H9 (cell line): ENCODE data around the gene PHC3. TPM values are rescaled to one million over a fixed set of nuclear protein-coding genes. Genes with fewer than 3 reads are reported as not detected.

ENCODE experiments used
- DNase-seq: peaks from one replicate; pipeline ENCODE4 v3.0.0-alpha.2; 2017
- H2AFZ ChIP-seq: one replicate; pipeline ENCODE4 v1.6.1; 2013; ENCODE audit warnings: mild to moderate bottlenecking, low read length, control low read depth, moderate library complexity
- H2AK5ac ChIP-seq: 2 replicates; pipeline ENCODE4 v1.6.1; 2013; ENCODE audit warnings: low read length, control low read depth, mixed read lengths; ENCODE audit not compliant: insufficient read length
- H2BK120ac ChIP-seq: one replicate; pipeline ENCODE4 v1.6.1; 2013; ENCODE audit warnings: low read depth, mild to moderate bottlenecking, low read length, control low read depth, inconsistent platforms; ENCODE audit not compliant: poor library complexity, severe bottlenecking
- H2BK12ac ChIP-seq: 2 replicates; pipeline ENCODE4 v1.6.1; 2013; ENCODE audit warnings: low read length, control low read depth, mixed read lengths, low read depth; ENCODE audit not compliant: insufficient read length
- H2BK15ac ChIP-seq: 2 replicates; pipeline ENCODE4 v1.6.1; 2013; ENCODE audit warnings: low read depth, low read length, control low read depth
- H2BK20ac ChIP-seq: one replicate; pipeline ENCODE4 v1.6.1; 2013; ENCODE audit warnings: low read depth, mild to moderate bottlenecking, low read length, control low read depth, inconsistent platforms; ENCODE audit not compliant: poor library complexity, severe bottlenecking
- H2BK5ac ChIP-seq: 2 replicates; pipeline ENCODE4 v1.6.1; 2013; ENCODE audit warnings: low read length, control low read depth, mixed read lengths; ENCODE audit not compliant: insufficient read length
- H3K14ac ChIP-seq: 2 replicates; pipeline ENCODE4 v1.6.1; 2013; ENCODE audit warnings: low read length, control low read depth; ENCODE audit not compliant: insufficient read depth
- H3K18ac ChIP-seq: 2 replicates; pipeline ENCODE4 v1.6.1; 2013; ENCODE audit warnings: low read depth, mild to moderate bottlenecking, mixed read lengths, low read length, control low read depth; ENCODE audit not compliant: insufficient read length
- H3K23ac ChIP-seq: 2 replicates; pipeline ENCODE4 v1.6.1; 2013; ENCODE audit warnings: low read length, control low read depth, mixed read lengths, low read depth; ENCODE audit not compliant: insufficient read length
- H3K23me2 ChIP-seq: 2 replicates; pipeline ENCODE4 v1.6.1; 2013; ENCODE audit warnings: low read depth, mild to moderate bottlenecking, mixed read lengths, low read length, control low read depth; ENCODE audit not compliant: insufficient read length, poor library complexity, severe bottlenecking
- H3K27ac ChIP-seq: 2 replicates; pipeline ENCODE4 v1.5.1; 2013; ENCODE audit warnings: low read length, control low read depth, mixed read lengths, low read depth; ENCODE audit not compliant: insufficient read length
- H3K27me3 ChIP-seq: 2 replicates; pipeline ENCODE4 v1.6.1; 2013; ENCODE audit warnings: low read length, control low read depth, inconsistent platforms; ENCODE audit not compliant: insufficient read depth
- H3K4ac ChIP-seq: 2 replicates; pipeline ENCODE4 v1.6.1; 2013; ENCODE audit warnings: low read depth, mild to moderate bottlenecking, control low read depth, inconsistent platforms, low read length, moderate library complexity
- H3K4me1 ChIP-seq: 2 replicates; pipeline ENCODE4 v1.6.1; 2013; ENCODE audit warnings: low read length, control low read depth, inconsistent platforms; ENCODE audit not compliant: insufficient read depth
- H3K4me2 ChIP-seq: 2 replicates; pipeline ENCODE4 v1.6.1; 2013; ENCODE audit warnings: low read length, control low read depth, mixed read lengths; ENCODE audit not compliant: insufficient read length, insufficient read depth
- H3K56ac ChIP-seq: 2 replicates; pipeline ENCODE4 v1.6.1; 2013; ENCODE audit warnings: low read depth, mild to moderate bottlenecking, mixed read lengths, low read length, control low read depth; ENCODE audit not compliant: insufficient read length
- H3K79me1 ChIP-seq: 2 replicates; pipeline ENCODE4 v1.6.1; 2013; ENCODE audit warnings: low read depth, mild to moderate bottlenecking, moderate library complexity, low read length, control low read depth, inconsistent platforms; ENCODE audit not compliant: insufficient read depth, poor library complexity, severe bottlenecking
- H3K79me2 ChIP-seq: 2 replicates; pipeline ENCODE4 v1.6.1; 2013; ENCODE audit warnings: low read length, control low read depth, inconsistent platforms; ENCODE audit not compliant: insufficient read depth
- H3K9ac ChIP-seq: 2 replicates; pipeline ENCODE4 v1.6.1; 2013; ENCODE audit warnings: low read length, control low read depth, mixed read lengths; ENCODE audit not compliant: insufficient read length; ENCODE audit errors: extremely low read depth
- H3K9me3 ChIP-seq: one replicate; pipeline ENCODE4 v1.6.1; 2013; ENCODE audit warnings: low read depth, low read length, inconsistent platforms; ENCODE audit not compliant: control insufficient read depth
- H3T11ph ChIP-seq: one replicate; pipeline ENCODE4 v1.6.1; 2013; ENCODE audit warnings: mild to moderate bottlenecking, low read length, control low read depth, inconsistent platforms
- H4K20me1 ChIP-seq: one replicate; pipeline ENCODE4 v1.6.1; 2013; ENCODE audit not compliant: control insufficient read depth, insufficient read length, insufficient read depth
- H4K5ac ChIP-seq: 2 replicates; pipeline ENCODE4 v1.6.1; 2013; ENCODE audit warnings: low read depth, mild to moderate bottlenecking, mixed read lengths, low read length, control low read depth; ENCODE audit not compliant: insufficient read length
- H4K8ac ChIP-seq: replicated peaks from 2 replicates; pipeline ENCODE4 v1.6.1; 2013; ENCODE audit warnings: low read length, control low read depth, mixed read lengths, low read depth; ENCODE audit not compliant: insufficient read length
- H4K91ac ChIP-seq: 2 replicates; pipeline ENCODE4 v1.6.1; 2013; ENCODE audit warnings: low read depth, mild to moderate bottlenecking, moderate library complexity, mixed read lengths, low read length, control low read depth; ENCODE audit not compliant: insufficient read length
- H3K27ac Mint-ChIP-seq, 3 experiments: 2 replicates in 2 of 3; 3 replicates in 1 of 3; pipeline ENCODE4 v1.8.0; 2020 to 2021; ENCODE audit warnings: mixed read lengths in 3 of 3, mild to moderate bottlenecking in 1 of 3, moderate library complexity in 1 of 3
- H3K27me3 Mint-ChIP-seq: 2 replicates; pipeline ENCODE4 v1.8.0; 2021; ENCODE audit warnings: low read depth, mild to moderate bottlenecking, moderate library complexity, mixed read lengths
- H3K36me3 Mint-ChIP-seq, 3 experiments: 2 replicates in 2 of 3; 3 replicates in 1 of 3; pipeline ENCODE4 v1.8.0; 2020 to 2021; ENCODE audit warnings: low read depth in 3 of 3, mixed read lengths in 3 of 3; ENCODE audit not compliant: insufficient read depth in 1 of 3
- H3K4me1 Mint-ChIP-seq, 2 experiments: 2 replicates each; pipeline ENCODE4 v1.8.0; 2020; ENCODE audit warnings: mixed read lengths in 2 of 2
- H3K4me3 Mint-ChIP-seq, 2 experiments: 2 replicates in 1 of 2; 3 replicates in 1 of 2; pipeline ENCODE4 v1.8.0; 2020 to 2021; ENCODE audit warnings: mild to moderate bottlenecking in 2 of 2, mixed read lengths in 2 of 2, moderate library complexity in 1 of 2
- H3K9me3 Mint-ChIP-seq, 2 experiments: 2 replicates in 1 of 2; 3 replicates in 1 of 2; pipeline ENCODE4 v1.8.0; 2020; ENCODE audit warnings: mild to moderate bottlenecking in 2 of 2, mixed read lengths in 2 of 2, moderate library complexity in 1 of 2
- WGBS: extraction: QIAGEN DNeasy Blood & Tissue Kit; methylation state at CpG from one replicate; pipeline ENCODE4 v1.1.7; 2013; ENCODE audit warnings: missing lambda C conversion rate, low lambda C conversion rate, mixed read lengths; ENCODE audit not compliant: insufficient read length; ENCODE audit errors: extremely low coverage; 5-methylcytosine and 5-hydroxymethylcytosine counted together
- total RNA-seq: library from RNA; stranded (reverse); gene quantifications from 2 replicates; pipeline ENCODE4 v1.2.1, GENCODE V29; 2021
- TF ChIP-seq, protein P1 (sequence below): fragments of 200-600 bp; sonication (generic); conservative IDR thresholded peaks from 3 replicates; pipeline ENCODE4 v1.8.0; 2021; ENCODE audit warnings: antibody characterized with exemption, mild to moderate bottlenecking

Gene PHC3
- total RNA-seq, 1 experiment from 2014 or later = 26.4 TPM

DNA sequence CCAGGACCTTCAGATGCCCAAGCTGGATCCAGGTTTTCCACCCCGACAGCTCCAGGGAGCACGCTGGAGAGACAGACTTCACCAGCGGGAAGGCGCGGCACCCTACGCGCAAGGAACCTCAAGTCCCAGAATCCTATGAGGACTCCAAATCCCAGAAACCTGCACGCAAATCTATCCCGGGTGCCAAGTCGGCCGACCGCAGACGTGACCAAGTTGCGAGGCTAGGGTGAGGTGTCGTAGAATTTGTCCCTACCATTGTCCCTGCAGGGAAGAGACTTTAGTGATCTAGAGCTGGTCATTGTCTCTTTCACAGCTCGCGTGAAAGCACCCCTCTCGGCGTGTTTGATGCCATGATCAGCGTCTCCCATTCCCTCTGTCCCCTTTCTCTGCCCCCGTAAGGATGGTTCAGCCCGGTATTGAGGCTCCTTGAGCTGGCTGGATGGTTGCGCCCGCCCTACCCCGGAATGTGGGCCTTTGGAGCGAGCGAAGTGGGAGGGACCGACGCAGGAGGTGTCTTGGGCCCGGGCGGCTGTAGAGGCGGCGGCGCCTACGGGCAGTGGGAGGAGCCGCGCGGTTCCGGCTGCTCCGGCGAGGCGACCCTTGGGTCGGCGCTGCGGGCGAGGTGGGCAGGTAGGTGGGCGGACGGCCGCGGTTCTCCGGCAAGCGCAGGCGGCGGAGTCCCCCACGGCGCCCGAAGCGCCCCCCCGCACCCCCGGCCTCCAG is 40.6 kb upstream of the PHC3 start, which contains the start of gene PRKCI:
Gene PRKCI, plus strand, starts transcription at position 501 of the 723 bp plus-strand sequence. CDS start 246 bp downstream, outside the sequence.
- peak within 1 kb of the TSS; percentile 100 for H3K27ac Mint-ChIP-seq
- peak; percentile 97 for DNase-seq
- H4K20me1 ChIP-seq = no peaks in the 10 kb centered on the region

More for the DNA sequence above, 40.6 kb upstream of the PHC3 start, which contains the start of gene PRKCI:
- peak within 1 kb of the TSS; percentile 97 for H3K18ac ChIP-seq
- TF ChIP-seq, protein P1, sequence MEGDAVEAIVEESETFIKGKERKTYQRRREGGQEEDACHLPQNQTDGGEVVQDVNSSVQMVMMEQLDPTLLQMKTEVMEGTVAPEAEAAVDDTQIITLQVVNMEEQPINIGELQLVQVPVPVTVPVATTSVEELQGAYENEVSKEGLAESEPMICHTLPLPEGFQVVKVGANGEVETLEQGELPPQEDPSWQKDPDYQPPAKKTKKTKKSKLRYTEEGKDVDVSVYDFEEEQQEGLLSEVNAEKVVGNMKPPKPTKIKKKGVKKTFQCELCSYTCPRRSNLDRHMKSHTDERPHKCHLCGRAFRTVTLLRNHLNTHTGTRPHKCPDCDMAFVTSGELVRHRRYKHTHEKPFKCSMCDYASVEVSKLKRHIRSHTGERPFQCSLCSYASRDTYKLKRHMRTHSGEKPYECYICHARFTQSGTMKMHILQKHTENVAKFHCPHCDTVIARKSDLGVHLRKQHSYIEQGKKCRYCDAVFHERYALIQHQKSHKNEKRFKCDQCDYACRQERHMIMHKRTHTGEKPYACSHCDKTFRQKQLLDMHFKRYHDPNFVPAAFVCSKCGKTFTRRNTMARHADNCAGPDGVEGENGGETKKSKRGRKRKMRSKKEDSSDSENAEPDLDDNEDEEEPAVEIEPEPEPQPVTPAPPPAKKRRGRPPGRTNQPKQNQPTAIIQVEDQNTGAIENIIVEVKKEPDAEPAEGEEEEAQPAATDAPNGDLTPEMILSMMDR = no peak
- peak within 1 kb of the TSS; percentile 24 for H2AFZ ChIP-seq
- H3K9ac ChIP-seq = peak within 1 kb of the TSS; percentile 96
- H4K5ac ChIP-seq = peak within 1 kb of the TSS; percentile 16
- H3K36me3 Mint-ChIP-seq = peaks cover 0 to 6% (median 2%) of the 10 kb centered on the region in 3 experiments; a peak in 4 of 7 replicates
- no peak within 1 kb of the TSS for H4K91ac ChIP-seq
- H2BK15ac ChIP-seq = no peak within 1 kb of the TSS
- peak within 1 kb of the TSS; percentile 94 for H3K14ac ChIP-seq
- H3K4me1 Mint-ChIP-seq = peaks cover 26 to 32% of the 10 kb centered on the region in 2 experiments
- peak within 1 kb of the TSS; percentile 10 for H3T11ph ChIP-seq
- H3K27ac ChIP-seq = peak within 1 kb of the TSS; percentile 77
- H2BK5ac ChIP-seq = peak within 1 kb of the TSS; percentile 67
- no peak within 1 kb of the TSS for H3K23ac ChIP-seq
- H2BK120ac ChIP-seq = no peak within 1 kb of the TSS
- H2AK5ac ChIP-seq = no peak within 1 kb of the TSS
- peaks cover under 1% of the 10 kb centered on the region; the same call in 1 of the 2 replicates for H3K4me1 ChIP-seq
- peaks cover 6% of the 10 kb centered on the region for H3K23me2 ChIP-seq
- H3K4ac ChIP-seq = no peak within 1 kb of the TSS
- peaks cover 17% of the 10 kb centered on the region; the same call in 1 of the 2 replicates for H3K79me2 ChIP-seq
- no CpG with 5 or more reads among the region's 60 CpGs for WGBS
- peak within 1 kb of the TSS; percentile 14 for H3K56ac ChIP-seq
- no peaks in the 10 kb centered on the region for H3K9me3 ChIP-seq
- H2BK20ac ChIP-seq = no peak within 1 kb of the TSS
- no peaks in the 10 kb centered on the region for H3K27me3 ChIP-seq
- H3K79me1 ChIP-seq = no peaks in the 10 kb centered on the region
- no peak within 1 kb of the TSS for H2BK12ac ChIP-seq
- H3K27me3 Mint-ChIP-seq = no peaks in the 10 kb centered on the region
- peak within 1 kb of the TSS; percentile 99 for H3K4me2 ChIP-seq
- H4K8ac ChIP-seq = no peak within 1 kb of the TSS
- H3K4me3 Mint-ChIP-seq = peak within 1 kb of the TSS; percentile 87 to 95
- H3K9me3 Mint-ChIP-seq = peaks cover 0 to 5% of the 10 kb centered on the region in 2 experiments; a peak in 4 of 5 replicates
